ENCODE data around the gene EPHA8.

Gene EPHA8

DNA sequence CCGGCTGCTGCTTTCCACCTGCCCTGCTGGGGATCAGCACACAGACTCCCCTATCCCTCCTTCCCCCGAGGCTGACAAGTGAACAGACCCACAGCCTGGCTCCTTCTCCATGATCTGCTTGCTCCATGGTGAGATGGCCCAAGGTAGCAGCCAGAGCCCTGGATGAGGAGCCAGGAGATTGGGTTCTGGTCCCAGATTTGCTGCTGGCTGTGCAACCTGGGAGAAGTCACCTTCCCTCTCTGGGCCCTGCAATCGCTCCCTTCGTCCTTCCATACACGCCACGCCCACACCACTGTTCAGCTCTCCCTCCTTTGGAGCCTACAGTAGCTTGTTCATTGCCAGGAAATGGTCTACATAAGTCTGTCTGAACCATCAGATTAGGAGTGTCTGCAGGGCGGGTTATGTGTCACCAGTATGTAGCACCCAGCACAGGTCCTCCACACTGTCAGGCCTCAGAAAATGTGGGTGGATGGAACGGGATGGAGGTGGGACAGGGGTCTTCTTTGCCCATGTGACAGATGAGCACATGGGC, 9.2 kb upstream of the EPHA8 start:
- DNase-seq (ENCODE audit: low read depth in 1 of 2, low spot score in 1 of 2), result no peak
- Histone ChIP-seq H3K4me3 (replicated peaks; ENCODE audit: insufficient read depth, low read length) (no peak overlapping the region), H3K27me3 (ENCODE audit: insufficient read depth, poor library complexity, severe bottlenecking) (peaks cover 34% of the 10 kb centered on the region), H3K27ac (replicated peaks) (no peak overlapping the region)
- TF ChIP-seq GABPA (IDR thresholded peaks at IDR 0.05; ENCODE audit: low read depth), result no peak
- no peak for TF ChIP-seq SPI1 (IDR thresholded peaks at IDR 0.05; ENCODE audit: borderline replicate concordance, low read depth)
- TF ChIP-seq, protein P1, sequence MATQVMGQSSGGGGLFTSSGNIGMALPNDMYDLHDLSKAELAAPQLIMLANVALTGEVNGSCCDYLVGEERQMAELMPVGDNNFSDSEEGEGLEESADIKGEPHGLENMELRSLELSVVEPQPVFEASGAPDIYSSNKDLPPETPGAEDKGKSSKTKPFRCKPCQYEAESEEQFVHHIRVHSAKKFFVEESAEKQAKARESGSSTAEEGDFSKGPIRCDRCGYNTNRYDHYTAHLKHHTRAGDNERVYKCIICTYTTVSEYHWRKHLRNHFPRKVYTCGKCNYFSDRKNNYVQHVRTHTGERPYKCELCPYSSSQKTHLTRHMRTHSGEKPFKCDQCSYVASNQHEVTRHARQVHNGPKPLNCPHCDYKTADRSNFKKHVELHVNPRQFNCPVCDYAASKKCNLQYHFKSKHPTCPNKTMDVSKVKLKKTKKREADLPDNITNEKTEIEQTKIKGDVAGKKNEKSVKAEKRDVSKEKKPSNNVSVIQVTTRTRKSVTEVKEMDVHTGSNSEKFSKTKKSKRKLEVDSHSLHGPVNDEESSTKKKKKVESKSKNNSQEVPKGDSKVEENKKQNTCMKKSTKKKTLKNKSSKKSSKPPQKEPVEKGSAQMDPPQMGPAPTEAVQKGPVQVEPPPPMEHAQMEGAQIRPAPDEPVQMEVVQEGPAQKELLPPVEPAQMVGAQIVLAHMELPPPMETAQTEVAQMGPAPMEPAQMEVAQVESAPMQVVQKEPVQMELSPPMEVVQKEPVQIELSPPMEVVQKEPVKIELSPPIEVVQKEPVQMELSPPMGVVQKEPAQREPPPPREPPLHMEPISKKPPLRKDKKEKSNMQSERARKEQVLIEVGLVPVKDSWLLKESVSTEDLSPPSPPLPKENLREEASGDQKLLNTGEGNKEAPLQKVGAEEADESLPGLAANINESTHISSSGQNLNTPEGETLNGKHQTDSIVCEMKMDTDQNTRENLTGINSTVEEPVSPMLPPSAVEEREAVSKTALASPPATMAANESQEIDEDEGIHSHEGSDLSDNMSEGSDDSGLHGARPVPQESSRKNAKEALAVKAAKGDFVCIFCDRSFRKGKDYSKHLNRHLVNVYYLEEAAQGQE (IDR thresholded peaks at IDR 0.05; ENCODE audit: insufficient replicate concordance, low read depth), result no peak
- TF ChIP-seq, protein P2, sequence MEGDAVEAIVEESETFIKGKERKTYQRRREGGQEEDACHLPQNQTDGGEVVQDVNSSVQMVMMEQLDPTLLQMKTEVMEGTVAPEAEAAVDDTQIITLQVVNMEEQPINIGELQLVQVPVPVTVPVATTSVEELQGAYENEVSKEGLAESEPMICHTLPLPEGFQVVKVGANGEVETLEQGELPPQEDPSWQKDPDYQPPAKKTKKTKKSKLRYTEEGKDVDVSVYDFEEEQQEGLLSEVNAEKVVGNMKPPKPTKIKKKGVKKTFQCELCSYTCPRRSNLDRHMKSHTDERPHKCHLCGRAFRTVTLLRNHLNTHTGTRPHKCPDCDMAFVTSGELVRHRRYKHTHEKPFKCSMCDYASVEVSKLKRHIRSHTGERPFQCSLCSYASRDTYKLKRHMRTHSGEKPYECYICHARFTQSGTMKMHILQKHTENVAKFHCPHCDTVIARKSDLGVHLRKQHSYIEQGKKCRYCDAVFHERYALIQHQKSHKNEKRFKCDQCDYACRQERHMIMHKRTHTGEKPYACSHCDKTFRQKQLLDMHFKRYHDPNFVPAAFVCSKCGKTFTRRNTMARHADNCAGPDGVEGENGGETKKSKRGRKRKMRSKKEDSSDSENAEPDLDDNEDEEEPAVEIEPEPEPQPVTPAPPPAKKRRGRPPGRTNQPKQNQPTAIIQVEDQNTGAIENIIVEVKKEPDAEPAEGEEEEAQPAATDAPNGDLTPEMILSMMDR (IDR thresholded peaks at IDR 0.05; ENCODE audit: insufficient read depth, low read length), result no peak
- TF ChIP-seq POLR2AphosphoS5 (IDR thresholded peaks at IDR 0.05; ENCODE audit: low read depth), result no peak

DNA sequence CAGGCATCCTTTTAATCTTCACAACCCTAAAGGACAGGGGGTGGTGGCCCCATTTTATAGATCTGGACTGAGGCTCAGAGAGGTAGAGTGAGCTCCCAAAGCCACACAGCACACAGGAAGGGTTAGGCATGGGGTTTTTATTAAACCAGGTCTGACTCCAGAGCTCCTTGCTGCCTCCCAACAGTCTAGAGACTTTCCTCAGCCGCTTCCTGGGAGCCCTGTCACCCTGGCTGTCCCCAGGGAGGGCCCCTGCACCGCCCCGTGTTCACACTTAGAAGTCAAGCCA, 8.0 kb upstream of the EPHA8 start:
- Histone ChIP-seq H3K27ac (replicated peaks) (no peak overlapping the region), H3K27me3 (ENCODE audit: insufficient read depth, poor library complexity, severe bottlenecking) (peaks cover 33% of the 10 kb centered on the region), H3K4me3 (replicated peaks; ENCODE audit: insufficient read depth, low read length) (no peak overlapping the region)
- TF ChIP-seq, protein P1 (IDR thresholded peaks at IDR 0.05; ENCODE audit: insufficient replicate concordance, low read depth), result no peak
- TF ChIP-seq POLR2AphosphoS5 (IDR thresholded peaks at IDR 0.05; ENCODE audit: low read depth) (no peak), SPI1 (IDR thresholded peaks at IDR 0.05; ENCODE audit: borderline replicate concordance, low read depth) (no peak), GABPA (IDR thresholded peaks at IDR 0.05; ENCODE audit: low read depth) (no peak)
- TF ChIP-seq, protein P2 (IDR thresholded peaks at IDR 0.05; ENCODE audit: insufficient read depth, low read length), result no peak
- no peak for DNase-seq (ENCODE audit: low read depth in 1 of 2, low spot score in 1 of 2)

DNA sequence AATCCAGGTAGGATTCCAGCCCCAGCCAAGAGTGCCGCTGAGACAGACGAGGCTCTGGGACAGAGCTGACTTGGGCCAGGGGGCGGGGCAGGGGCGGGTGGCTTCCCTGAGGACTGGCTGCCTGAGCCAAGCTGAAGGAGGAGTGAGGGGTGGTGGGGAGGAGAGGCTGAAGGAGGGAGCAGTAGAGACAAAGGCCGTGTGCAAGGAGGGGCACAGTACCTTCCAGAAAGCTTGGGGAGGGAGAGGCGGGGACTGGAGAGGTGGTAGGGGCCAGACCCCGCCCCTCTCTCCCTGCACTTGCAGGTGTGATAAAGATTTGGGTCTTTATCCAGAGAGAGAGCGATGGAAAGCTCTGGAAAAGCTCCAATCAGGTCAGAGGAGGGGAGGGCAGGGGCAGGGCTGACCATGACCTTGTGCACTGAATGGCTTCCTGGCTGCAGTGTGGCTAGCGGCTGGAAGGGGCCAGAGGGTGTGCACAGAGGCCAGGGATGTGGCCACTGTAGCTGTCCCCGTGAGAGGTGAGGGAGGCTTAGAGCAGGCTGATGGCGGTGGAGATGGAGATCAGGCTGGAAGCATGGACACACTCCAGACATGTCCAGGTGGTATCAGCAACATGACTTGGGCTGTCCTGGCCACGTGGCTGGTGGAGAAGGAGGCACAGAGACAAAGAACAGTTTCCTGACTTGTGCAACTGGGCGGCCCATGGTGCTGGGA, 6.7 kb upstream of the EPHA8 start:
- TF ChIP-seq, protein P2 (IDR thresholded peaks at IDR 0.05; ENCODE audit: insufficient read depth, low read length), result no peak
- TF ChIP-seq POLR2AphosphoS5 (IDR thresholded peaks at IDR 0.05; ENCODE audit: low read depth) (no peak), GABPA (IDR thresholded peaks at IDR 0.05; ENCODE audit: low read depth) (no peak), SPI1 (IDR thresholded peaks at IDR 0.05; ENCODE audit: borderline replicate concordance, low read depth) (no peak)
- TF ChIP-seq, protein P1 (IDR thresholded peaks at IDR 0.05; ENCODE audit: insufficient replicate concordance, low read depth), result no peak
- H3K4me3 ChIP-seq (replicated peaks; ENCODE audit: insufficient read depth, low read length), result no peak overlapping the region
- H3K27ac ChIP-seq (replicated peaks), result no peak overlapping the region
- H3K27me3 ChIP-seq (ENCODE audit: insufficient read depth, poor library complexity, severe bottlenecking), result peaks cover 41% of the 10 kb centered on the region
- DNase-seq (ENCODE audit: low read depth in 1 of 2, low spot score in 1 of 2), result no peak

Data from HL-60 (cell line).